K562 (cell line): ENCODE measurements around the gene ZNF680. TPM values are rescaled to one million over a fixed set of nuclear protein-coding genes. Genes with fewer than 3 reads are reported as not detected.

Experiments used
- ATAC-seq: fragments of 200-7000 bp; cut with Tn5 transposase; 3 replicates; pipeline ENCODE4 v1.9.1; 2020; ENCODE audit warnings: moderate library complexity
- BruUV-seq: library from RNA; stranded (reverse); fragments of 400-500 nt; replicated peaks from 2 replicates; lab custom pipeline; 2021; lab: Mats Ljungman, UMichigan
- CTCF ChIA-PET: fragments of 300-600 bp; formaldehyde crosslinking; extraction: SDS; loops from one replicate; lab custom pipeline; 2021; ENCODE audit warnings: low intra/inter-chr PET ratio; lab: Yijun Ruan, JAX
- POLR2A ChIA-PET: fragments of 300-600, 350-650 bp; sonication (Branson Sonifier 250); formaldehyde crosslinking; extraction: SDS; loops from one replicate; lab custom pipeline; 2021; ENCODE audit warnings: antibody characterized with exemption, inconsistent platforms; lab: Yijun Ruan, JAX
- DNase-seq, 4 experiments: peaks; one replicate each; pipeline versions ENCODE4 v3.0.0 to v3.0.0-alpha.2; 2011 to 2018; ENCODE audit warnings: low spot score in 3 of 4, mixed read lengths in 3 of 4; ENCODE audit errors: extremely low read depth in 1 of 4
- FAIRE-seq: peaks from 2 replicates; lab custom pipeline; 2011; peaks lifted over from hg19 to GRCh38; lab: Jason Lieb, UNC
- H2AFZ ChIP-seq: 2 replicates; pipeline ENCODE4 v1.6.0; 2011; ENCODE audit warnings: low read depth, low read length, control low read depth, inconsistent platforms
- H3K27ac ChIP-seq: fragments of 200-600 bp; 3 replicates; pipeline ENCODE4 v1.8.0; 2011; ENCODE audit warnings: low read depth, mild to moderate bottlenecking, control low read depth, inconsistent platforms, low read length, moderate library complexity, mixed read lengths; ENCODE audit errors: extremely low read depth
- H3K27me3 ChIP-seq, 2 experiments: fragments of 300-600 bp in 1 of 2; 2 replicates in 1 of 2; 3 replicates in 1 of 2; pipeline versions ENCODE4 v1.6.0 to v1.8.0; 2011; ENCODE audit warnings: inconsistent platforms in 2 of 2, low read length in 2 of 2, mild to moderate bottlenecking in 1 of 2, mixed read lengths in 1 of 2, moderate library complexity in 1 of 2; ENCODE audit not compliant: control insufficient read depth in 2 of 2, insufficient read depth in 2 of 2
- H3K36me3 ChIP-seq: fragments of 300-600 bp; 3 replicates; pipeline ENCODE4 v1.8.0; 2011; ENCODE audit warnings: mild to moderate bottlenecking, low read length, inconsistent platforms; ENCODE audit not compliant: control insufficient read depth, insufficient read depth
- H3K4me1 ChIP-seq, 2 experiments: fragments of 200-600 bp in 1 of 2; replicated peaks in 1 of 2; 2 replicates in 1 of 2; 3 replicates in 1 of 2; pipeline versions ENCODE4 v1.5.1 to v1.8.0; 2011; ENCODE audit warnings: inconsistent platforms in 2 of 2, low read length in 2 of 2, mild to moderate bottlenecking in 1 of 2, mixed read lengths in 1 of 2, moderate library complexity in 1 of 2; ENCODE audit not compliant: control insufficient read depth in 2 of 2, insufficient read depth in 2 of 2
- H3K4me2 ChIP-seq: 2 replicates; pipeline ENCODE4 v1.6.1; 2011; ENCODE audit warnings: low read length, control low read depth, inconsistent platforms, mixed read lengths; ENCODE audit not compliant: insufficient read depth
- H3K4me3 ChIP-seq: fragments of 200-600 bp; sonication (generic), shearing (Covaris generic); 2 replicates; pipeline ENCODE4 v1.5.1; 2016; ENCODE audit warnings: control low read depth, inconsistent platforms
- H3K79me2 ChIP-seq: fragments of 200-600 bp; 3 replicates; pipeline ENCODE4 v1.8.0; 2011; ENCODE audit warnings: low read length, inconsistent platforms; ENCODE audit not compliant: control insufficient read depth, insufficient read depth
- H3K9ac ChIP-seq, 2 experiments: 2 replicates each; pipeline versions ENCODE4 v1.6.0 to v1.6.1; 2011; ENCODE audit warnings: low read depth in 2 of 2, low read length in 2 of 2, control low read depth in 1 of 2, inconsistent platforms in 1 of 2, mild to moderate bottlenecking in 1 of 2, mixed read lengths in 1 of 2; ENCODE audit not compliant: insufficient read depth in 1 of 2
- H3K9me1 ChIP-seq: one replicate; pipeline ENCODE4 v1.6.0; 2011; ENCODE audit warnings: inconsistent platforms, mild to moderate bottlenecking, low read length, moderate library complexity; ENCODE audit not compliant: control insufficient read depth, insufficient read depth
- H3K9me3 ChIP-seq: replicated peaks from 2 replicates; pipeline ENCODE4 v1.5.1; 2011; ENCODE audit warnings: low read depth, low read length, inconsistent platforms; ENCODE audit not compliant: control insufficient read depth, insufficient read depth
- H4K20me1 ChIP-seq: replicated peaks from 2 replicates; pipeline ENCODE4 v1.6.1; 2011; ENCODE audit warnings: low read length, inconsistent platforms, mixed read lengths; ENCODE audit not compliant: control insufficient read depth, insufficient read depth
- NFIC ChIP-seq: fragments of 450-650 bp; IDR thresholded peaks from 2 replicates; pipeline ENCODE4 v1.6.1; 2017; ENCODE audit warnings: mild to moderate bottlenecking, inconsistent platforms
- WGBS: fragments of 100-300 bp; shearing (Covaris generic); methylation state at CpG from one replicate; pipeline ENCODE4 v1.1.6; 2016; ENCODE audit warnings: low coverage, mixed read lengths; ENCODE audit not compliant: insufficient coverage; ENCODE audit errors: missing lambda C conversion rate; 5-methylcytosine and 5-hydroxymethylcytosine counted together
- in situ Hi-C: fragments of 300-500 bp; cut with MboI; formaldehyde crosslinking; loops from 4 replicates; pipeline ENCODE4 v1.15.0; 2018; ENCODE audit warnings: inconsistent platforms, mixed read lengths
- intact Hi-C: fragments of 100-400 bp; cut with micrococcal nuclease; formaldehyde crosslinking; loops from 2 replicates; pipeline ENCODE4 v1.14.2; 2022
- polyA plus RNA-seq, 8 experiments: library from polyadenylated mRNA; depleted of rRNA in 4 of 8; stranded (reverse) in 5 of 8; unstranded in 3 of 8; fragments of >200 nt; fragmentation: Nextera tagmentation in 2 of 8; fragmentation: Illumina TruSeq in 1 of 8; extraction: Ambion mirVana in 2 of 8; extraction: Trizol in 1 of 8; gene quantifications; 2 replicates each; pipeline versions ENCODE4 v1.2.1 to v1.2.3, GENCODE V29; 2011 to 2014; ENCODE audit warnings: inconsistent platforms in 1 of 8, missing spikeins in 1 of 8
- total RNA-seq, 7 experiments: library from RNA; depleted of rRNA in 6 of 7; stranded (reverse); fragments of >200 nt in 6 of 7; fragmentation: Illumina TruSeq in 2 of 7; extraction: Trizol in 2 of 7; gene quantifications; 2 replicates each; pipeline versions ENCODE4 v1.2.1 to v1.2.3, GENCODE V29; 2011 to 2021; ENCODE audit warnings: low replicate concordance in 1 of 7
- TF ChIP-seq, protein P1 (sequence below), 2 experiments: fragments of 450-650 bp in 1 of 2; sonication (generic) in 1 of 2; formaldehyde crosslinking in 1 of 2; IDR thresholded peaks; 2 replicates each; pipeline versions ENCODE4 v1.7.1 to v1.9.0; 2016 to 2022; ENCODE audit warnings: inconsistent platforms in 1 of 2, mild to moderate bottlenecking in 1 of 2, missing genetic modification reagents in 1 of 2

The ZNF680 gene
- total and polyA plus RNA-seq, 9 of the 15 experiments (the other 6 are each of a cell fraction or from before 2014, with no cell fraction given) = 7.0 to 25.0 (median 12.0) TPM

DNA sequence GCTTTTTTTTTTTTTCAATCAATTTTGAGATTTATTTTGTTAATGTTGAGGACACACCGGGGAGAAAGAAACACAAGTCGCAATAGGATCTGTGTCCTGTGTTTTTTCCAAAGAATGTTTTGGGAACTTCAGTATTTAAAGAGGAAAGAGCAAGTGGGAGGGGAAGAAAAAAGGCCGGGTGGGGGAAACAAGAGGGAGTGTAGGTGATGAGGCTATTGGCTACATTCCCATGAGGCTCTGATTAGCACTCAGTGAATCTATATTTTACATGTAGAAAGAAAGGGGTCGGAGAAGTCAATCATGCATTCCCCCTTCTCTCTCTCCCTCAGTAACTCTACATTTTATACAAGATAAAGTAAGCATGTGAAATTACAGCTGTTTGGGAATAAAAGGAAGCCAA is 4.1 kb downstream of the ZNF680 start:
- FAIRE-seq (no peak), DNase-seq (no peak), ATAC-seq (no peak)
- CTCF ChIA-PET = no interaction called here
- Histone ChIP-seq H3K4me1 (peaks cover 0 to 4% of the 10 kb centered on the region in 2 experiments; a peak in 3 of 5 replicates), H3K27me3 (no peaks in the 10 kb centered on the region), H3K79me2 (peaks cover 69% of the 10 kb centered on the region), H3K4me3 (no peak overlapping the region), H4K20me1 (no peaks in the 10 kb centered on the region), H3K4me2 (peak overlapping the region; percentile 33; the same call in 1 of the 2 replicates), H2AFZ (no peak overlapping the region), H3K9me1 (no peaks in the 10 kb centered on the region), H3K36me3 (peaks cover 5% of the 10 kb centered on the region; the same call in 1 of the 3 replicates), H3K9ac (peak overlapping the region in 1 of 2 experiments; percentile 24; a peak in 1 of 4 replicates), H3K27ac (peak overlapping the region; percentile 33; the same call in 1 of the 3 replicates), H3K9me3 (no peaks in the 10 kb centered on the region)
- 0 out of 2 replicates have a peak, but pooled peaks have one; percentile 6 for TF ChIP-seq NFIC
- TF ChIP-seq, protein P1, sequence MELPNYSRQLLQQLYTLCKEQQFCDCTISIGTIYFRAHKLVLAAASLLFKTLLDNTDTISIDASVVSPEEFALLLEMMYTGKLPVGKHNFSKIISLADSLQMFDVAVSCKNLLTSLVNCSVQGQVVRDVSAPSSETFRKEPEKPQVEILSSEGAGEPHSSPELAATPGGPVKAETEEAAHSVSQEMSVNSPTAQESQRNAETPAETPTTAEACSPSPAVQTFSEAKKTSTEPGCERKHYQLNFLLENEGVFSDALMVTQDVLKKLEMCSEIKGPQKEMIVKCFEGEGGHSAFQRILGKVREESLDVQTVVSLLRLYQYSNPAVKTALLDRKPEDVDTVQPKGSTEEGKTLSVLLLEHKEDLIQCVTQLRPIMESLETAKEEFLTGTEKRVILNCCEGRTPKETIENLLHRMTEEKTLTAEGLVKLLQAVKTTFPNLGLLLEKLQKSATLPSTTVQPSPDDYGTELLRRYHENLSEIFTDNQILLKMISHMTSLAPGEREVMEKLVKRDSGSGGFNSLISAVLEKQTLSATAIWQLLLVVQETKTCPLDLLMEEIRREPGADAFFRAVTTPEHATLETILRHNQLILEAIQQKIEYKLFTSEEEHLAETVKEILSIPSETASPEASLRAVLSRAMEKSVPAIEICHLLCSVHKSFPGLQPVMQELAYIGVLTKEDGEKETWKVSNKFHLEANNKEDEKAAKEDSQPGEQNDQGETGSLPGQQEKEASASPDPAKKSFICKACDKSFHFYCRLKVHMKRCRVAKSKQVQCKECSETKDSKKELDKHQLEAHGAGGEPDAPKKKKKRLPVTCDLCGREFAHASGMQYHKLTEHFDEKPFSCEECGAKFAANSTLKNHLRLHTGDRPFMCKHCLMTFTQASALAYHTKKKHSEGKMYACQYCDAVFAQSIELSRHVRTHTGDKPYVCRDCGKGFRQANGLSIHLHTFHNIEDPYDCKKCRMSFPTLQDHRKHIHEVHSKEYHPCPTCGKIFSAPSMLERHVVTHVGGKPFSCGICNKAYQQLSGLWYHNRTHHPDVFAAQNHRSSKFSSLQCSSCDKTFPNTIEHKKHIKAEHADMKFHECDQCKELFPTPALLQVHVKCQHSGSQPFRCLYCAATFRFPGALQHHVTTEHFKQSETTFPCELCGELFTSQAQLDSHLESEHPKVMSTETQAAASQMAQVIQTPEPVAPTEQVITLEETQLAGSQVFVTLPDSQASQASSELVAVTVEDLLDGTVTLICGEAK (IDR thresholded peaks at IDR 0.05) = no peak
- TF ChIP-seq, protein P1 (CRISPR knock-in tag; IDR thresholded peaks at IDR 0.05) = no peak
- BruUV-seq = no TSS peak
- in situ Hi-C loops (no loop called here), intact Hi-C loops (no loop called here)
- 26% methylated on average over 4 of the region's 4 CpGs for WGBS
- POLR2A ChIA-PET = no interaction called here
